Measurements from ENCODE around the gene LIPE.

The LIPE gene

DNA sequence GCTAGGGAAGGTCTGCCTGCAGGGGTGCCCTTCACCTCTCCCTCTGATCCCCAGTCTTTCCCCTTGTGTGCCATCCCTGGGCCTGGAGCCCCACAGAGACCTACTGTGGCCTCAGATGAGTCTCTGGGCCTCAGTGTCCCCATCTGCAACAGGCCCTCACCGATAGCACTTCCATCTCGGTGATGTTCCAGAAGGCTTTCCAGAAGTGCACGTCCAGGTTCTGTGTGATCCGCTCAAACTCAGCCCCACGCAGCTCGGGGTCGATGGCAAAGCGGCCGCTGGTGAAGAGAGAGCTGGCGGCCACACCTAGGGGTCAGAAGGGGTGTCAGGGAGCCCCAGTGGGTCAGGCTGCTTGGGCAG, 19.4 kb downstream of the LIPE start:
- TF ChIP-seq, protein P1, sequence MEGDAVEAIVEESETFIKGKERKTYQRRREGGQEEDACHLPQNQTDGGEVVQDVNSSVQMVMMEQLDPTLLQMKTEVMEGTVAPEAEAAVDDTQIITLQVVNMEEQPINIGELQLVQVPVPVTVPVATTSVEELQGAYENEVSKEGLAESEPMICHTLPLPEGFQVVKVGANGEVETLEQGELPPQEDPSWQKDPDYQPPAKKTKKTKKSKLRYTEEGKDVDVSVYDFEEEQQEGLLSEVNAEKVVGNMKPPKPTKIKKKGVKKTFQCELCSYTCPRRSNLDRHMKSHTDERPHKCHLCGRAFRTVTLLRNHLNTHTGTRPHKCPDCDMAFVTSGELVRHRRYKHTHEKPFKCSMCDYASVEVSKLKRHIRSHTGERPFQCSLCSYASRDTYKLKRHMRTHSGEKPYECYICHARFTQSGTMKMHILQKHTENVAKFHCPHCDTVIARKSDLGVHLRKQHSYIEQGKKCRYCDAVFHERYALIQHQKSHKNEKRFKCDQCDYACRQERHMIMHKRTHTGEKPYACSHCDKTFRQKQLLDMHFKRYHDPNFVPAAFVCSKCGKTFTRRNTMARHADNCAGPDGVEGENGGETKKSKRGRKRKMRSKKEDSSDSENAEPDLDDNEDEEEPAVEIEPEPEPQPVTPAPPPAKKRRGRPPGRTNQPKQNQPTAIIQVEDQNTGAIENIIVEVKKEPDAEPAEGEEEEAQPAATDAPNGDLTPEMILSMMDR (IDR thresholded peaks at IDR 0.05): no peak

DNA sequence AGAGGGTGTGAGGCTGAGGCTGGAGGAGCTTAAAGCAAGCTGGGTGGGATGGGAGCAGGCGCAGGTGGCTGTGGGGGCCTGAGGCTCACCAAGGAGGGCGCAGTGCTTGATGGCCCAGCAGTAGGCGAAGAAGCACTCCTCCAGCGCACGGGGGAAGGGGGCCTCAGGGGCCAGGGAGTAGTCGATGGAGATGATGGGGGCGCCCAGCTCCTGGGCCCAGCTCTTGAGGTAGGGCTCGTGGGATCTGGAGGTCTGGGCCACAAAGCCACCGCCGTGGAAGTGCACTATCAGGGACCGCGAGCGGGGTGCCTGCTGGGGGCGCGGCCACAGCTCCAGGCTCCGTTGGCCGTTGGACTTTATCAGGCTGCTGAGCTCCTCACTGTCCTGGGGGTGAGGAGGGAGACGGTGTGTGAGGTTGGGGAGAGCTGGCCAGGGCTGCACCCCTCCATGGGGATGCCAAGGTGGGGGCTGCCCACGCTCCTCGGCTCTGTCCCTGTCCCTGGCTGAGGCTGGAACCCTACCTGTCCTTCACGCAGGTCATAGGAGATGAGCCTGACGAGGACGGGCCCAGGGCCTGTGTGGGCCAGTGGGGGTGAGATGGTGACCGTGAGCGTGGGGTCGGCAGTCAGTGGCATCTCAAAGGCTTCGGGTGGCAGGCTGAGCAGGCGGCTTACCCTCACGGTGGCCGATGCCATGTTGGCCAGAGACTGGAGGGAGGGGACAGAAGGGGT, 19.9 kb downstream of the LIPE start:
- TF ChIP-seq, protein P1 (IDR thresholded peaks at IDR 0.05): no peak

DNA sequence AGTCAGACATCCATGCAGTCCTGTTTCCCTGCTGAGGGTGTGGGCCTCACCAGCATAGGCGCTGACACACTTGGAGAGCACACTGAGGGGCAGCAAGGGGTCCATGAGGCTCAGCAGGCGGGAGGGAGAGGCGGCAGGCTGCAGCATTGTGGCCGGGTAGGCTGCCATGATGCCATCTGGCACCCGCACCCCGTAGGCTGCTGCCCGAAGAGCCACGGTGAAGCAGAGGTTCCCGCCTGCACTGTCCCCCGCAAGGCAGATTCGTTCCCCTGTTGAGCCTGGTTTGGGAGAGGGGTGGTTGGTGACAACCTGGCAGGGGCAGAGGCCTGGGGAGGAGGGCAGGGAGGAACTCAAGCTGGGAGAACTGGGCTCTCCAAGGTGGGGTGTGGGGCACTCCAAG, 21.1 kb downstream of the LIPE start:
- TF ChIP-seq, protein P1 (IDR thresholded peaks at IDR 0.05): no peak

DNA sequence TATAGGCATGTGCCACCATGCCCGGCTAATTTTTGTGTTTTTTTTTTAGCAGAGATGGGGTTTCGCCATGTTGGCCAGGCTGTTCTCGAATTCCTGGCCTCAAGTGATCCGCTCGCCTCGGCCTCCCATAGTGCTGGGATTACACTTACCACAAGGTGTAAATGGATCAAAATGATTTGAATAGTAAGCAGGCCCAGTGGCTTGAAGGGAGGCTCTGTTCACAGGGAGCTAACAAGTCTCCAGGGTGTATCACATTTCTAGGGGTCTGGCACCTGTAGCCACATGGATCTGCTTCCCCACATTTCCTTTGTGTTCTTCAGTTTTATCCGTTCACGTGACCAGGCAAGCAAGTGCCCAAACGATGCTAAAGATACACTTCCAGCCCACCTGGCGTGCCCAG, 23.6 kb downstream of the LIPE start:
- TF ChIP-seq, protein P1 (IDR thresholded peaks at IDR 0.05): no peak

DNA sequence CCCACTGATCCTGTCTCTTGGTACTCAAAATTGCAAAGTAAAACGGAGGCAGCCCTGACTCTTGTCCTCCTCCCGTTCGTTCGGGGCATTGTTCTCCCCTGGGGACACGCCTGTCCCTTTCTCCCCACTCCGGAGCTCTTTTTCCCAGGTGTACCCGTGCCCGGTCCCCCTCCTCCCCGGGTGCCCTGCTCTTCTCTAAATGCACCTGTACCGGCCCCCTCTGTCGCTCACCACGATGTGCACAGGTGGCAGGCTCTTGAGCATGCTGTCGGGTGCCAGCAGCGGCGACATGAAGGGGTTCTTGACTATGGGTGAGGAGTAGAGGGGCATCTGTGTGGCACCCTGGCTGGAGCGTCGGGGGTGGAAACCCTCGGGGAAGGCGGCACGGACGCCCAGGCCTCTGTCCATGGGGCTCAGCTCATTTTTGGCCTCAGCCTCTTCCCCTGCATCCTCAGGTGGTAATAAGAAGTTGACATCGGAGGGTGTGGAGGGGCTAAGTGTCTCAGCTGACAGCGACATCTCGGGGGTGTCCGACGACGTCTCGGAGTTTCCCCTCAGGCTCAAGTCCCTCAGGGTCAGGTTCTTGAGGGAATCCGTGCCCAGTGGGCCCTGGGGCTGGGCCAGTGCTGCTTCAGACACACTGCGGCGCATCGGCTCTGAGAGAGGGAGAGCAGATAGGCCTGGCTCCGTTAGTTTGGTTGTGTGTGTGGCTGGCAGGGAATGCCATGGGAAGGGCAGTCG, 24.6 kb downstream of the LIPE start:
- TF ChIP-seq, protein P1 (IDR thresholded peaks at IDR 0.05): no peak

DNA sequence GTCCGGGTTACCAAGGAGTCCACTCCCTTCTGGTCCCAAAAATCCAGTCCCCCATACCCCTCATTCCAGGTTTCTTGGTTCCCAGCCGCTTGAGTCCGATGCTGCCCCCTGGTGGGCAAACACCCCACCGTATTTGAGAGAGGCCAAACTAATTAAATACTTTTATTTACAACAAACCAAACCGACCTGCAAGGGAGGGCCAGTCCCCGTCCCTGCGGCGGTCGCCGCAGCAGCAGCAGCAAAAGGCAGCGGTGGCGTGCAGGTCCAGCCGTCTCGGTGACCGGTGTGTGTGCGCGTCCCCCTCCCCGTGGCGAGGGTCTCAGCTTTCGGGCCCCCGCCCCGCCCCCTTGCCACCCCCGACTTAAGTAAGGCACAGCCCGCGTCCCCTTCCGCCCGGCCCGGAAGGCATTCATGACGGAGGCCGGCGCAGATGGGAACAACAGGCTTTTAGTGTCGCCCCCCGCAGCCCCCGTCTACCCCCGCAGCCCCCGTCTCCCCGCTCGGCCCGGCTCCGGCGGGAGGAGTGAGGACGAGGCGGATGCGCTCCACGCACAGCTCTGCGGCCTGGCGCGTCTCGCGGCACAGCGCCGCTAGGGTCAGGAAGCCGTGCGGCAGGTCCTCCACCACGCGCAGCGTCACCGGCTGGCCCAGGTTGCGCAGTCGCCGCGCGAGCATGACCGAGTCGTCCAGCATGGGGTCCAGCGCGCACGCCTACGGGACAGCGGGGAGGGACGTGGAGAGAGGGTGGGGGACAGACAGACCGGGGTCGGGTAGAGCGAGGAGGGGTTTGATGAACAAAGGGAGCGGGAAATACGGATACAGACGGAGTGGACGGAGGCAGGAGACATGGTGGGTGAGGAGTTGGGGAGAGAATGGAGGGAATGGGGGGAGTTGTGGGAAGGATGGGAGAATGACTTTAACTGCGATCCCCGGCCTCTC, 25.6 kb downstream of the LIPE start:
- TF ChIP-seq, protein P1 (IDR thresholded peaks at IDR 0.05): peak; percentile 52

DNA sequence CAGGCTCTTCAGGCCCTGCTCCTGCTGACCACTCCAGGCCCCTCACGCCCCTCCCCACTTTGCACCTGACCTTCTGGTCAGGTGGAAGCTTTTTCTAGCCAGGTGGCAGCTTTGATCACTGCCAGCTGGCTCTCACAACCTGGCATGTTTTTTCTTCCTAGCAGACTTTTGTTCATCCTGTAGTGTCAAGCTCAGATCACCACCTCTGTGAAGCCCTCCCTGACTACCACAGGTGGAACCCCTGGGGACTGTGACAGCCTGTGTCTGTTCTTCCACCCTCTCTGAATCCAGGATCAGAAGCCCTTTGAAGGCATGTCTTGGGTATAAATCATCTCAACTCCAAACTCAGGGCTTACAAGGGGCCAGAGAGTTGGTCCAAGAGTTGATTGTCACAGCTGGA, 26.8 kb downstream of the LIPE start:
- TF ChIP-seq, protein P1 (IDR thresholded peaks at IDR 0.05): no peak
